GM12878 (cell line): ENCODE data around the gene H1-8. TPM values are rescaled to one million over a fixed set of nuclear protein-coding genes. Genes with fewer than 3 reads are reported as not detected.

Source experiments
- ATAC-seq: fragments of 200-7000 bp; cut with Tn5 transposase; 3 replicates; pipeline ENCODE4 v1.9.1; 2020; ENCODE audit warnings: mild to moderate bottlenecking, moderate library complexity
- BruUV-seq: library from RNA; stranded (reverse); fragments of 400-500 nt; replicated peaks from 2 replicates; lab custom pipeline; 2021; lab: Mats Ljungman, UMichigan
- CTCF ChIA-PET: fragments of 300-600 bp; sonication (Branson Sonifier 250); formaldehyde crosslinking; extraction: SDS; loops from one replicate; lab custom pipeline; 2021; ENCODE audit warnings: inconsistent platforms; lab: Yijun Ruan, JAX
- POLR2A ChIA-PET: fragments of 350-600 bp; formaldehyde crosslinking; extraction: SDS; loops from one replicate; lab custom pipeline; 2021; ENCODE audit warnings: inconsistent platforms; lab: Charles Lee
- RAD21 ChIA-PET: fragments of 300-600 bp; sonication (Branson Sonifier 250); formaldehyde crosslinking; loops from one replicate; lab custom pipeline; 2023; ENCODE audit warnings: antibody characterized with exemption; ENCODE audit not compliant: unreplicated experiment; lab: Charles Lee
- SMC1A ChIA-PET: fragments of 300-600 bp; sonication (Branson Sonifier 250); formaldehyde crosslinking; loops from one replicate; lab custom pipeline; 2023; ENCODE audit not compliant: unreplicated experiment, uncharacterized antibody; lab: Charles Lee
- DNase-seq: peaks from one replicate; pipeline ENCODE4 v3.0.0-alpha.2; 2011; ENCODE audit warnings: low read depth, low spot score
- FAIRE-seq: peaks from 3 replicates; lab custom pipeline; 2011; peaks lifted over from hg19 to GRCh38; lab: Jason Lieb, UNC
- H2AFZ ChIP-seq: 2 replicates; pipeline ENCODE4 v1.6.0; 2011; ENCODE audit warnings: low read depth, low read length, control low read depth; ENCODE audit not compliant: control insufficient read depth
- H3K27ac ChIP-seq: 2 replicates; pipeline ENCODE4 v1.5.1; 2011; ENCODE audit warnings: control low read depth; ENCODE audit not compliant: control insufficient read depth, insufficient read depth
- H3K27me3 ChIP-seq, 2 experiments: replicated peaks in 1 of 2; 2 replicates each; pipeline versions ENCODE4 v1.6.0 to v1.6.1; 2011; ENCODE audit warnings: low read length in 1 of 2; ENCODE audit not compliant: control insufficient read depth in 2 of 2, insufficient read depth in 2 of 2
- H3K36me3 ChIP-seq, 2 experiments: 2 replicates each; pipeline ENCODE4 v1.5.1; 2011; ENCODE audit warnings: low read length in 1 of 2; ENCODE audit not compliant: control insufficient read depth in 2 of 2, insufficient read depth in 2 of 2
- H3K4me1 ChIP-seq: 2 replicates; pipeline ENCODE4 v1.6.1; 2011; ENCODE audit warnings: mild to moderate bottlenecking, low read length, moderate library complexity, mixed read lengths; ENCODE audit not compliant: control insufficient read depth, insufficient read depth
- H3K4me2 ChIP-seq: 2 replicates; pipeline ENCODE4 v1.6.0; 2011; ENCODE audit warnings: control low read depth; ENCODE audit not compliant: control insufficient read depth, insufficient read depth
- H3K4me3 ChIP-seq: fragments of 200-600 bp; sonication (generic); 2 replicates; pipeline ENCODE4 v1.5.1; 2016
- H3K79me2 ChIP-seq: 2 replicates; pipeline ENCODE4 v1.6.0; 2011; ENCODE audit warnings: low read length; ENCODE audit not compliant: control insufficient read depth, insufficient read depth
- H3K9ac ChIP-seq: 2 replicates; pipeline ENCODE4 v1.8.0; 2011; ENCODE audit warnings: low read length, control low read depth, mixed read lengths; ENCODE audit not compliant: control insufficient read depth, insufficient read depth
- H3K9me3 ChIP-seq: replicated peaks from 3 replicates; pipeline ENCODE4 v1.5.1; 2011; ENCODE audit warnings: mild to moderate bottlenecking, low read length; ENCODE audit not compliant: control insufficient read depth, insufficient read depth
- H4K20me1 ChIP-seq: 2 replicates; pipeline ENCODE4 v1.6.0; 2011; ENCODE audit not compliant: control insufficient read depth, insufficient read depth
- BCLAF1 ChIP-seq: fragments of 450-650 bp; IDR thresholded peaks from 2 replicates; pipeline ENCODE4 v1.6.1; 2017; ENCODE audit warnings: antibody characterized with exemption, mild to moderate bottlenecking, moderate library complexity
- HDAC6 ChIP-seq: fragments of 200-600 bp; sonication (generic); IDR thresholded peaks from one replicate; pipeline ENCODE4 v1.8.0; 2017; ENCODE audit warnings: antibody characterized with exemption; ENCODE audit not compliant: unreplicated experiment
- KLF5 ChIP-seq: fragments of 450-650 bp; IDR thresholded peaks from 2 replicates; pipeline ENCODE4 v1.6.1; 2014; ENCODE audit warnings: mild to moderate bottlenecking; ENCODE audit not compliant: partially characterized antibody
- MYB ChIP-seq: fragments of 150-350 bp; IDR thresholded peaks from 2 replicates; pipeline ENCODE4 v1.6.1; 2014; ENCODE audit warnings: mild to moderate bottlenecking, low read depth, low read length, borderline replicate concordance
- RB1 ChIP-seq: fragments of 450-650 bp; formaldehyde crosslinking; IDR thresholded peaks from 2 replicates; pipeline ENCODE4 v1.6.1; 2017; ENCODE audit warnings: mild to moderate bottlenecking, borderline replicate concordance
- RELA ChIP-seq: fragments of 450-650 bp; IDR thresholded peaks from 2 replicates; pipeline ENCODE4 v1.8.0; 2014; ENCODE audit warnings: borderline replicate concordance; ENCODE audit not compliant: partially characterized antibody
- TCF7 ChIP-seq: IDR thresholded peaks from 2 replicates; pipeline ENCODE4 v1.6.1; 2014; ENCODE audit warnings: antibody characterized with exemption, borderline replicate concordance
- ZNF687 ChIP-seq: fragments of 450-650 bp; IDR thresholded peaks from 2 replicates; pipeline ENCODE4 v1.6.1; 2017; ENCODE audit warnings: mild to moderate bottlenecking, moderate library complexity
- ZSCAN29 ChIP-seq: fragments of 450-650 bp; IDR thresholded peaks from 2 replicates; pipeline ENCODE4 v1.6.1; 2017; ENCODE audit warnings: mild to moderate bottlenecking, moderate library complexity
- WGBS: methylation state at CpG from one replicate; pipeline ENCODE4 v1.1.6; 2016; ENCODE audit warnings: low lambda C conversion rate; ENCODE audit not compliant: insufficient replicate concordance, insufficient coverage; ENCODE audit errors: missing lambda C conversion rate; 5-methylcytosine and 5-hydroxymethylcytosine counted together
- in situ Hi-C: fragments of 300-500 bp; cut with MboI; formaldehyde crosslinking; loops from 9 replicates; pipeline ENCODE4 v1.14.3; 2018; ENCODE audit warnings: mixed read lengths
- intact Hi-C: fragments of 100-400 bp; cut with micrococcal nuclease; formaldehyde crosslinking; loops from one replicate; pipeline ENCODE4 v1.14.2; 2022; ENCODE audit not compliant: unreplicated experiment
- polyA plus RNA-seq, 11 experiments: library from polyadenylated mRNA; depleted of rRNA in 4 of 11; unstranded in 6 of 11; stranded (reverse) in 5 of 11; fragments of >200 nt; fragmentation: Nextera tagmentation in 4 of 11; fragmentation: Illumina TruSeq in 1 of 11; extraction: Ambion mirVana in 4 of 11; extraction: Trizol in 1 of 11; gene quantifications; 1 replicate in 1 of 11; 2 replicates in 10 of 11; pipeline versions ENCODE4 v1.2.1 to v1.2.3, GENCODE V29; 2011 to 2016; ENCODE audit warnings: inconsistent platforms in 2 of 11, missing spikeins in 2 of 11, low read depth in 1 of 11
- total RNA-seq, 4 experiments: library from RNA; depleted of rRNA in 3 of 4; stranded (reverse); fragments of >200 nt in 3 of 4; fragmentation: Illumina TruSeq in 1 of 4; extraction: Trizol in 1 of 4; gene quantifications; 2 replicates each; pipeline versions ENCODE4 v1.2.1 to v1.2.3, GENCODE V29; 2013 to 2021
- TF ChIP-seq, protein P1 (sequence below): fragments of 150-350 bp; IDR thresholded peaks from 2 replicates; pipeline ENCODE4 v1.6.1; 2014; ENCODE audit warnings: mild to moderate bottlenecking, low read depth, low read length

H1-8 gene
- total and polyA plus RNA-seq, 10 of the 15 experiments (the other 5 are each of a cell fraction or from before 2014, with no cell fraction given): not detected

DNA sequence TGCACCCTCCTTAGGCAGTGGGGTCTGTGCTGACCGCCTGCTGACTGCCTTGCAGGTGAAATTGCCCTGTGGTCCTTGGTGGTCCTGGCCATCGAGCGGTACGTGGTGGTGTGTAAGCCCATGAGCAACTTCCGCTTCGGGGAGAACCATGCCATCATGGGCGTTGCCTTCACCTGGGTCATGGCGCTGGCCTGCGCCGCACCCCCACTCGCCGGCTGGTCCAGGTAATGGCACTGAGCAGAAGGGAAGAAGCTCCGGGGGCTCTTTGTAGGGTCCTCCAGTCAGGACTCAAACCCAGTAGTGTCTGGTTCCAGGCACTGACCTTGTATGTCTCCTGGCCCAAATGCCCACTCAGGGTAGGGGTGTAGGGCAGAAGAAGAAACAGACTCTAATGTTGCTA lies 12.2 kb upstream of the H1-8 start:
- no peak for TF ChIP-seq HDAC6
- no peak for TF ChIP-seq RB1
- no peak for TF ChIP-seq MYB
- TF ChIP-seq, protein P1, sequence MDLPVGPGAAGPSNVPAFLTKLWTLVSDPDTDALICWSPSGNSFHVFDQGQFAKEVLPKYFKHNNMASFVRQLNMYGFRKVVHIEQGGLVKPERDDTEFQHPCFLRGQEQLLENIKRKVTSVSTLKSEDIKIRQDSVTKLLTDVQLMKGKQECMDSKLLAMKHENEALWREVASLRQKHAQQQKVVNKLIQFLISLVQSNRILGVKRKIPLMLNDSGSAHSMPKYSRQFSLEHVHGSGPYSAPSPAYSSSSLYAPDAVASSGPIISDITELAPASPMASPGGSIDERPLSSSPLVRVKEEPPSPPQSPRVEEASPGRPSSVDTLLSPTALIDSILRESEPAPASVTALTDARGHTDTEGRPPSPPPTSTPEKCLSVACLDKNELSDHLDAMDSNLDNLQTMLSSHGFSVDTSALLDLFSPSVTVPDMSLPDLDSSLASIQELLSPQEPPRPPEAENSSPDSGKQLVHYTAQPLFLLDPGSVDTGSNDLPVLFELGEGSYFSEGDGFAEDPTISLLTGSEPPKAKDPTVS: no peak
- TF ChIP-seq TCF7: no peak
- TF ChIP-seq BCLAF1: no peak
- no peak for TF ChIP-seq KLF5
- TF ChIP-seq RELA: no peak
- no peak for TF ChIP-seq ZSCAN29
- no peak for TF ChIP-seq ZNF687
- Histone ChIP-seq H3K4me2 (no peak overlapping the region), H3K27me3 (no peaks in the 10 kb centered on the region), H2AFZ (no peak overlapping the region), H3K4me1 (peaks cover 7% of the 10 kb centered on the region), H3K9ac (no peak overlapping the region), H3K79me2 (no peaks in the 10 kb centered on the region), H4K20me1 (no peaks in the 10 kb centered on the region), H3K9me3 (no peaks in the 10 kb centered on the region), H3K36me3 (no peaks in the 10 kb centered on the region), H3K4me3 (no peak overlapping the region), H3K27ac (no peak overlapping the region)
- in situ Hi-C loops (no loop called here), intact Hi-C loops (no loop called here)
- DNase-seq (no peak), FAIRE-seq (no peak), ATAC-seq (no peak)
- RAD21 ChIA-PET: no interaction called here
- CTCF ChIA-PET: no interaction called here
- POLR2A ChIA-PET: interaction anchor here (0.8 kb wide), 1 partner anchor 11 kb away, joined by 4 read pairs; no protein-coding TSS in a partner anchor
- 82% methylated on average over 12 of the region's 13 CpGs for WGBS
- SMC1A ChIA-PET: no interaction called here
- BruUV-seq: no TSS peak
